Esophagus muscularis mucosa (tissue), 3 donors: ENCODE measurements around the gene DISC1.

Experiments used
- EP300 ChIP-seq: sonication (generic); formaldehyde crosslinking; IDR thresholded peaks from one replicate; pipeline ENCODE4 v1.6.1; 2017; ENCODE audit warnings: antibody characterized with exemption
- TF ChIP-seq, protein P1 (sequence below), 3 experiments: fragments of 200-600 bp in 2 of 3; fragments of 450-650 bp in 1 of 3; sonication (generic) in 2 of 3; IDR thresholded peaks; one replicate each; pipeline ENCODE4 v1.5.1; 2017 to 2019; ENCODE audit warnings: antibody characterized with exemption in 3 of 3, mild to moderate bottlenecking in 2 of 3, moderate library complexity in 1 of 3

DNA sequence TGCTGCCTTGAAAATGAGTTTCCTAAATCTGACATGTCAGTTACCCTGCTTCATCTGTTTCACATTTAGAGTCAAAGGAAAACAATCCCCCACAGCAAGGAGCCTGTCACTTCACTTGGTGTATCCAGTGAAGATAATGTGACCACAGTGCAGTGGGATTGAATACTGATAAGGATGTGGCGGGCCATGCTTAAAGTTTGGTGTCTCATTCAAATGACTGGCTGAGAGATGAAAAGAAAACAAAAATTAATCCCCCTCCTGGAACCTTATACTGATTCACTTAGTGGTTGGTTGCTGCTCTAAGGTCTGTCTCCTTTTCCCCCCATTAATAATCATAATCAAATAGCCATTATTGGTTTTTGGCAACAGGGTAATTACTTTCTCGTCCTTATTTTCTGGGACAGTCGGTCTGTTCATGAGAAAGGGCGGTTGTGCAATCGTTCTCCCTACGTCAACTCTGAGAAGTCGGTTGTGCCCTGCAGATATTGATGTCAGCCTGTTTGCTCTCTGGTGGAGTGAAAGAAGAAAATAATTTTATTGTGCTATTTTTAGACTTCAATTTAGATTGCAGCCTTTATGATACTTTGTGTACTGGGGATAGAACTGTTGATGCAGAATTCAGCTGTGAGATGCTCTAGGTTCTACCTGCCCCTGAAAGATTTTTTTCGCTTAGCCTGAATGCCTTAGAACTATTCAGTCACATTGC is 360.2 kb downstream of the DISC1 start:
- TF ChIP-seq, protein P1, sequence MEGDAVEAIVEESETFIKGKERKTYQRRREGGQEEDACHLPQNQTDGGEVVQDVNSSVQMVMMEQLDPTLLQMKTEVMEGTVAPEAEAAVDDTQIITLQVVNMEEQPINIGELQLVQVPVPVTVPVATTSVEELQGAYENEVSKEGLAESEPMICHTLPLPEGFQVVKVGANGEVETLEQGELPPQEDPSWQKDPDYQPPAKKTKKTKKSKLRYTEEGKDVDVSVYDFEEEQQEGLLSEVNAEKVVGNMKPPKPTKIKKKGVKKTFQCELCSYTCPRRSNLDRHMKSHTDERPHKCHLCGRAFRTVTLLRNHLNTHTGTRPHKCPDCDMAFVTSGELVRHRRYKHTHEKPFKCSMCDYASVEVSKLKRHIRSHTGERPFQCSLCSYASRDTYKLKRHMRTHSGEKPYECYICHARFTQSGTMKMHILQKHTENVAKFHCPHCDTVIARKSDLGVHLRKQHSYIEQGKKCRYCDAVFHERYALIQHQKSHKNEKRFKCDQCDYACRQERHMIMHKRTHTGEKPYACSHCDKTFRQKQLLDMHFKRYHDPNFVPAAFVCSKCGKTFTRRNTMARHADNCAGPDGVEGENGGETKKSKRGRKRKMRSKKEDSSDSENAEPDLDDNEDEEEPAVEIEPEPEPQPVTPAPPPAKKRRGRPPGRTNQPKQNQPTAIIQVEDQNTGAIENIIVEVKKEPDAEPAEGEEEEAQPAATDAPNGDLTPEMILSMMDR (IDR thresholded peaks at IDR 0.05), result no peak
- TF ChIP-seq EP300, result no peak
